Activated B cell treated with CpG ODN at 0.5 μM for 24 hours (primary cell): Measurements from ENCODE around the gene NOTCH3. TPM values are rescaled to one million over a fixed set of nuclear protein-coding genes. Genes with fewer than 3 reads are reported as not detected.

ENCODE experiments used
- ATAC-seq: fragments of 200-7000 bp; cut with Tn5 transposase; one replicate; pipeline ENCODE4 v1.10.0; 2021; ENCODE audit warnings: low read depth, mild to moderate bottlenecking, moderate library complexity
- CTCF ChIA-PET: fragments of 350-600 bp; sonication (Branson Sonifier 250); formaldehyde crosslinking; loops from one replicate; lab custom pipeline; 2021; ENCODE audit warnings: antibody characterized with exemption; lab: Charles Lee
- POLR2A ChIA-PET: fragments of 350-600 bp; sonication (Branson Sonifier 250); formaldehyde crosslinking; loops from one replicate; lab custom pipeline; 2021; ENCODE audit warnings: antibody characterized with exemption; lab: Charles Lee
- DNase-seq: peaks from one replicate; pipeline ENCODE4 v3.0.0; 2022
- H3K27ac Mint-ChIP-seq: one replicate; pipeline ENCODE4 v1.8.0; 2020; ENCODE audit warnings: mixed read lengths
- H3K27me3 Mint-ChIP-seq: one replicate; pipeline ENCODE4 v1.8.0; 2021; ENCODE audit warnings: mixed read lengths
- H3K36me3 Mint-ChIP-seq: one replicate; pipeline ENCODE4 v1.8.0; 2021; ENCODE audit warnings: low read depth, mixed read lengths
- H3K4me1 Mint-ChIP-seq: one replicate; pipeline ENCODE4 v1.8.0; 2021; ENCODE audit warnings: mixed read lengths
- H3K4me3 Mint-ChIP-seq: one replicate; pipeline ENCODE4 v1.8.0; 2020; ENCODE audit warnings: mild to moderate bottlenecking, mixed read lengths
- H3K9me3 Mint-ChIP-seq: one replicate; pipeline ENCODE4 v1.8.0; 2020; ENCODE audit warnings: mixed read lengths
- CTCF ChIP-seq: fragments of 200-600 bp; IDR thresholded peaks from one replicate; pipeline ENCODE4 v1.8.0; 2022; ENCODE audit warnings: antibody characterized with exemption, mild to moderate bottlenecking
- intact Hi-C: fragments of 100-400 bp; cut with micrococcal nuclease; formaldehyde crosslinking; loops from one replicate; pipeline ENCODE4 v1.15.1; 2024
- total RNA-seq: library from RNA; stranded (reverse); gene quantifications from 2 replicates; pipeline ENCODE4 v1.2.3, GENCODE V29; 2022

Gene NOTCH3
- total RNA-seq, 1 donor from 2014 or later = not detected

DNA sequence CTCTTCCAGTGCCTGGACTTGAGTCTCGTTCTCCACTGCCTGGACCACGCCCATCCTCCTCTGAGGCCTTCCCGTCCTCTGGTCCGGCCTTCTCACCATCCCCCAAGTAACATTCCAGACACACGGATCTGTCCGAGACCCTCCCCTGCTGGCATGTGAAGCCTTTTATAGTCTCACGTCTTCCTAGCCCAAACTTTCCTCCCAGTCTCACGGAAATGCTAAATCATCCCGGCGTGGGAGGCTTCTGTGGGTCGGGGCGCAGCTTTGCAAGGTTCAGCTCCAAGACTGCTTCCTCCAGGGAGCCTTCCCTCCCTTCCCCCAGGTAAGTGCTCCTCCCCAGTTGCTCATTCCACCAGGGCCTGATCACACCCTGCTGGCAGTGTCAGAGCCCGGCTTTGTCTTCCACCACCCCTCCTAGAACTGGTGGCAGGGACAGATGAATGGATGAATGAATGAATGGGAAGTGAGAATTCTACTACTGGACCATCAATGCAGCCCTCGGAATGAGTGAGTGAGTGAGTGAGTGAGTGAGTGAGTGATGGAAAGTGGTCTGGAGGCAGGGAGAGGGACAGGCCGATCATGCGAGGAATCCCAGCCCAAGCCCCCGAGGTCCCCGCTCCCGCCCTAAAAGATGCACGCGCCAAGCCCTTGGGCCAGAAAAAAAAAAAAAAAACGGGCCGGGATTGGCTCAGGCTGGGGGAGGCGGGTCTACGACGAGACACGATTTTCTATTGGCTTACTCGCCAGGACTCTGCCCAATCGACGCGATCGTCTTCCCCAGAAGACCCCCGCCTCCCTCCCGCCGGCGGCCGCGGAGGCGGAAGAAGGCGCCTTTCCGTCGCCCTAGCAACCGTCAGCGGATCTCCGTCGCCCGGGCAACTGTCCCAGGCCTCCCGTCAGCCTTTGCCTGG is 22.2 kb upstream of the NOTCH3 start:
- POLR2A ChIA-PET = interaction anchor here (0.6 to 0.9 kb wide), 2 partner anchors 10 to 195 kb away, joined by 4 to 5 read pairs; partner anchors contain the start of gene AKAP8L
- CTCF ChIA-PET = no interaction called here
- Mint-ChIP-seq H3K27ac (no peak overlapping the region), H3K36me3 (no peaks in the 10 kb centered on the region), H3K4me1 (peaks cover 16% of the 10 kb centered on the region), H3K4me3 (peak overlapping the region; percentile 89), H3K27me3 (peaks cover 9% of the 10 kb centered on the region), H3K9me3 (no peaks in the 10 kb centered on the region)
- ATAC-seq (peak; percentile 99), DNase-seq (peak; percentile 69)
- intact Hi-C loops = loop anchor here (1.0 kb wide), 2 partner anchors 10 to 98 kb away; a partner anchor contains a TSS
- no peak for TF ChIP-seq CTCF

DNA sequence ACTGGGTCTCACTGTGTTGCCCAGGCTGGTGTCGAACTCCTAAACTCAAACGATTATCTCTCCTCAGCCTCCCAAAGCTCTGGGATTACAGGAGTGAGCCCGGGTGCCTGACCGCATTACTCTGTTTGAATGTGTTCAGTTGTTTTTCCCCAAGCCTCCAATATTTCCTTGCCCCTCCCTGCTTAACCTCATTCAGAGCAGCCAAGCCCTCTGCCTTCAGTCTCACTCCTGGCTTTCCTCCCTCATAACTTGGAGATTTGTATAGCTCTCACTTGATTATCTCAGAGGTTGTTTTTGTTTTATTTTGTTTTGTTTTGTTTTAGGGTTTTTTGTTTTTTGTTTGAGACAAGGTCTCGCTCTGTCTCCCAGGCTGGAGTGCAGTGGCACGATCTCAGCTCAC is 20.0 kb upstream of the NOTCH3 start:
- intact Hi-C loops = no loop called here
- Mint-ChIP-seq H3K27ac (no peak overlapping the region), H3K4me1 (peaks cover 16% of the 10 kb centered on the region), H3K27me3 (peaks cover 9% of the 10 kb centered on the region), H3K4me3 (no peak overlapping the region), H3K9me3 (no peaks in the 10 kb centered on the region), H3K36me3 (no peaks in the 10 kb centered on the region)
- CTCF ChIA-PET = no interaction called here
- no peak for DNase-seq
- ATAC-seq = no peak
- no peak for TF ChIP-seq CTCF
- POLR2A ChIA-PET = interaction anchor here (0.8 kb wide), 1 partner anchor 1138 kb away, joined by 8 read pairs; no protein-coding TSS in a partner anchor

DNA sequence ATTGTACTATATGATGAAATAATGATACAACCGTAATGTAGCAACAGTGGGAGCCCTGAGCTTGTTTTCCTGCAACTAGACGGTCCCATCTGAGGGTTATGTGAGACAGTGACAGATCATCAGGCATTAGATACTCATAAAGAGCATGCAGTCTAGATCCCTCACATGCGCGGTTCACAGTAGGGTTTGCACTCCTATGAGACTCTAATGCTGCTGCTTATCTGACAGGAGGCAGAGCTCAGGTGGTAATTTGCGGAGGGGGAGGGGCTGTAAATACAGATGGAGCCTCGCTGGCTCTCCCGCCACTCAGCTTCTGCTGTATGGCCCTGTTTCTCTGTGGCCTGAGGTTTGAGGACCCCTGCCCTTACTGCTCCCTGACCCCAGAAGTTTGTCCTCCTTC is 17.7 kb upstream of the NOTCH3 start:
- H3K4me1 Mint-ChIP-seq = peaks cover 11% of the 10 kb centered on the region
- TF ChIP-seq CTCF = no peak
- intact Hi-C loops = no loop called here
- DNase-seq = no peak
- no peak for ATAC-seq
- peaks cover 9% of the 10 kb centered on the region for H3K27me3 Mint-ChIP-seq
- no peaks in the 10 kb centered on the region for H3K9me3 Mint-ChIP-seq
- H3K36me3 Mint-ChIP-seq = no peaks in the 10 kb centered on the region
- no peak overlapping the region for H3K27ac Mint-ChIP-seq
- POLR2A ChIA-PET = no interaction called here
- CTCF ChIA-PET = no interaction called here
- H3K4me3 Mint-ChIP-seq = no peak overlapping the region

DNA sequence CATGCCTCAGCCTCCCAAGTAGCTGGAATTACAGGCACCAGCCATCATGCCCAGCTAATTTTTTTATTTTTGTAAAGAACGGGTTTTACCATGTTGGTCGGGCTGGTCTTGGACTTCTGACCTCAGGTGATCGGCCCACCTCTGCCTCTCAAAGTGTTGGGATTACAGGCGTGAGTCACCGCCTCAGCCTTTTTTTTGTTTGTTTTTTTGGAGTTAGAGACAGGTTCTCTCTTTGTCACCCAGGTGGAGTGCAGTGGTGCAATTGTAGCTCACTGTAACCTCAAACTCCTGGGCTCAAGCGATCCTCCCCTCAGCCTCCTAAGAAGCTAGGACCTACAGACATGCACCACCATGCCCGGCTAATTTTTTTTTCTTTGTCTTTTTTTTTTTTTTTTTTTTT is 15.6 kb upstream of the NOTCH3 start:
- no peak overlapping the region for H3K27ac Mint-ChIP-seq
- H3K4me1 Mint-ChIP-seq = no peaks in the 10 kb centered on the region
- ChIA-PET CTCF (no interaction called here), POLR2A (no interaction called here)
- no peak for TF ChIP-seq CTCF
- H3K27me3 Mint-ChIP-seq = peaks cover 2% of the 10 kb centered on the region
- H3K36me3 Mint-ChIP-seq = no peaks in the 10 kb centered on the region
- intact Hi-C loops = no loop called here
- H3K9me3 Mint-ChIP-seq = no peaks in the 10 kb centered on the region
- no peak for DNase-seq
- H3K4me3 Mint-ChIP-seq = no peak overlapping the region
- ATAC-seq = no peak

DNA sequence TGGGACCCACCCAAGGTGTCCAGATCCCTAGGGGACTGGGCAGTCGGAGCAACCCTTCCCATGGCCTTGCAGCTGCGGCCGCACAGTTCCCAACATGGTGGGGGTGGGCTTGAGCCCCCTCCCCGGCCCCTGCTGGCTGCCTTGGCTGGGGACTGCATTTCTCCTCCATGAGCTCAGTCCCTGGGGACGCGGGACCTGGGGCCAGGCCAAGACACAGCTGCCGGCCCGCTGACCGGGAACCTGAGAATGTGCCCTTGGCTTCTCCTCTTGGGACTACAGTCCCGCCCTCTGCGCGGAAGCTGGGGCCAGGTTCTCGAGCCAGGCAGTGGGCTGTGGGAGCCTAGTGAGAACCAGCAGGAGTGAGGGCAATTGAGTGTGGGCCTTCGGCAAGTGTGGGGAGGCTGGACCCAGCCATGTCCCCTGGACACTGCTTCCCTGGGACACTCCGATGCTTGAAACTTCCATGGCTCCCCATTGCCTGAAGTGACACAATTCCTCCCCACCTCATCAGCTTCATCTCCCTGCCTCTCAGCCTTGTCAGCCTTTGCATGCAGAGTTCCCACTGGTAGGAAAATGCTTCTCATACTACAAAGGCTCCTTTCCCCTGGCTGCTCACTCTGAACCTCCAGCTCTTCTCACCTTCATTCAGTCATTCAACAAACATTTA is 13.1 kb upstream of the NOTCH3 start:
- Mint-ChIP-seq H3K4me3 (no peak overlapping the region), H3K36me3 (no peaks in the 10 kb centered on the region), H3K27ac (no peak overlapping the region), H3K27me3 (peaks cover 2% of the 10 kb centered on the region), H3K9me3 (no peaks in the 10 kb centered on the region), H3K4me1 (no peaks in the 10 kb centered on the region)
- CTCF ChIA-PET = no interaction called here
- intact Hi-C loops = no loop called here
- ATAC-seq = no peak
- DNase-seq = no peak
- no peak for TF ChIP-seq CTCF
- POLR2A ChIA-PET = no interaction called here
